Spleen (tissue), 11 donors: ENCODE results near the gene TMX1. TPM values are rescaled to one million over a fixed set of nuclear protein-coding genes. Genes with fewer than 3 reads are reported as not detected.

ENCODE experiments used
- DNase-seq: peaks from one replicate; pipeline ENCODE4 v3.0.0-alpha.2; 2020
- H3K27ac ChIP-seq, 8 donors: fragments of 200-600 bp; sonication (generic) in 7 of 8; 1 replicate in 4 of 8; 2 replicates in 4 of 8; pipeline versions ENCODE4 v1.5.0 to v1.8.0; 2016 to 2021; ENCODE audit warnings: inconsistent platforms in 4 of 8, mild to moderate bottlenecking in 4 of 8, moderate library complexity in 1 of 8
- H3K27me3 ChIP-seq, 7 donors: fragments of 200-600 bp; sonication (generic) in 6 of 7; replicated peaks in 1 of 7; 1 replicate in 4 of 7; 2 replicates in 3 of 7; pipeline versions ENCODE4 v1.5.0 to v1.8.0; 2016 to 2021; ENCODE audit warnings: inconsistent platforms in 3 of 7, mild to moderate bottlenecking in 1 of 7
- H3K36me3 ChIP-seq, 6 donors: fragments of 200-600 bp; sonication (generic) in 5 of 6; 1 replicate in 4 of 6; 2 replicates in 2 of 6; pipeline versions ENCODE4 v1.5.0 to v1.8.0; 2016 to 2021; ENCODE audit warnings: inconsistent platforms in 2 of 6
- H3K4me1 ChIP-seq, 6 donors: fragments of 200-600 bp; sonication (generic) in 5 of 6; 1 replicate in 3 of 6; 2 replicates in 3 of 6; pipeline versions ENCODE4 v1.5.0 to v1.8.0; 2016 to 2021; ENCODE audit warnings: inconsistent platforms in 3 of 6
- H3K4me3 ChIP-seq, 8 donors: fragments of 200-600 bp; sonication (generic) in 7 of 8; 1 replicate in 4 of 8; 2 replicates in 4 of 8; pipeline versions ENCODE4 v1.5.0 to v1.8.0; 2016 to 2021; ENCODE audit warnings: inconsistent platforms in 4 of 8, mild to moderate bottlenecking in 4 of 8, moderate library complexity in 2 of 8
- H3K9me3 ChIP-seq, 8 donors: fragments of 200-600 bp; sonication (generic) in 7 of 8; 1 replicate in 4 of 8; 2 replicates in 4 of 8; pipeline versions ENCODE4 v1.5.0 to v1.8.0; 2016 to 2021; ENCODE audit warnings: inconsistent platforms in 4 of 8
- CTCF ChIP-seq, 11 experiments: fragments of 200-600 bp in 7 of 11; fragments of 450-650 bp in 4 of 11; sonication (generic) in 4 of 11; IDR thresholded peaks in 8 of 11; conservative IDR thresholded peaks in 3 of 11; 1 replicate in 7 of 11; 2 replicates in 4 of 11; pipeline versions ENCODE4 v1.4.0 to v1.8.0; 2016 to 2021; ENCODE audit warnings: antibody characterized with exemption in 11 of 11, inconsistent platforms in 4 of 11, mild to moderate bottlenecking in 1 of 11
- POLR2A ChIP-seq, 3 donors: fragments of 450-650 bp; IDR thresholded peaks; one replicate each; pipeline ENCODE4 v1.5.1; 2017; ENCODE audit warnings: antibody characterized with exemption in 3 of 3, mild to moderate bottlenecking in 1 of 3
- POLR2AphosphoS5 ChIP-seq, 3 donors: sonication (generic); formaldehyde crosslinking; IDR thresholded peaks; one replicate each; pipeline ENCODE4 v1.5.1; 2017; ENCODE audit warnings: antibody characterized with exemption in 3 of 3
- WGBS, 5 donors: extraction: QIAGEN DNeasy Blood & Tissue Kit in 3 of 5; methylation state at CpG; one replicate each; pipeline versions ENCODE4 v1.1.5 to v1.1.7; 2013 to 2018; 5-methylcytosine and 5-hydroxymethylcytosine counted together
- intact Hi-C: fragments of 100-400 bp; cut with DNase I; formaldehyde crosslinking; loops from one replicate; pipeline ENCODE4 v1.15.0; 2023; ENCODE audit warnings: low total_unique reads
- polyA plus RNA-seq, 3 donors: library from polyadenylated mRNA; stranded (reverse); fragments of 200-250 nt; gene quantifications; one replicate each; pipeline ENCODE4 v1.2.1, GENCODE V29; 2013
- total RNA-seq, 7 donors: library from RNA; depleted of rRNA in 3 of 7; stranded (reverse); fragments of >200 nt in 3 of 7; fragmentation: NEBNext Ultra II Directional in 4 of 7; extraction: Animal tissue kit (Norgen Biotek cat#: 25700) in 4 of 7; gene quantifications; one replicate each; pipeline versions ENCODE4 v1.1.0 to v1.2.1, GENCODE V29; 2016 to 2021
- donor health status: healthy with polysubstance abuse.
- donor health status: DM: no; HTN: no; CAD: no; lungs with moderate emphysema.
- donor health status: DM: no; HTN: no; CAD: no.
- donor health status: Bipolar disorder and iron deficiency.
- donor health status: healthy.
- donor health status: DM: no; HTN: no; CAD: no.
- donor health status: DM: yes; HTN: yes; CAD: no.

TMX1 gene
- total and polyA plus RNA-seq, 10 donors: 6.1 to 41.3 (median 35.0) TPM

- Histone ChIP-seq H3K27ac (no peak overlapping the region), H3K36me3 (peaks cover 0 to 72% (median 21%) of the 10 kb centered on the region in 6 donors), H3K4me1 (no peaks in the 10 kb centered on the region), H3K9me3 (peaks cover 0 to 12% (median 7%) of the 10 kb centered on the region in 8 donors), H3K4me3 (no peak overlapping the region), H3K27me3 (no peaks in the 10 kb centered on the region)
- no peak for DNase-seq
- no peak for TF ChIP-seq POLR2AphosphoS5 (IDR thresholded peaks at IDR 0.05)
- TF ChIP-seq CTCF (IDR thresholded peaks at IDR 0.05 in 8 of 11, conservative IDR thresholded peaks at IDR 0.05 in 3 of 11): no peak
- no peak for TF ChIP-seq POLR2A (IDR thresholded peaks at IDR 0.05)
- intact Hi-C loops: no loop called here
Observed at GRCh38 chr14:51258788-51259187, 18.7 kb downstream of the TMX1 start.

GRCh38 chr14:51260225-51260624, 20.2 kb downstream of the TMX1 start:
- H3K9me3 ChIP-seq: peaks cover 0 to 12% (median 7%) of the 10 kb centered on the region in 8 donors
- DNase-seq: no peak
- WGBS, 5 donors: 90 to 94% (median 93%) methylated on average over 3 of the region's 3 CpGs
- no peaks in the 10 kb centered on the region for H3K27me3 ChIP-seq
- intact Hi-C loops: no loop called here
- no peak overlapping the region for H3K4me3 ChIP-seq
- no peak overlapping the region for H3K27ac ChIP-seq
- no peaks in the 10 kb centered on the region for H3K4me1 ChIP-seq
- peaks cover 0 to 57% (median 15%) of the 10 kb centered on the region in 6 donors for H3K36me3 ChIP-seq
- TF ChIP-seq POLR2AphosphoS5 (IDR thresholded peaks at IDR 0.05) (no peak), POLR2A (IDR thresholded peaks at IDR 0.05) (no peak), CTCF (IDR thresholded peaks at IDR 0.05 in 8 of 11, conservative IDR thresholded peaks at IDR 0.05 in 3 of 11) (no peak)

- peaks cover 0 to 48% (median 15%) of the 10 kb centered on the region in 6 donors for H3K36me3 ChIP-seq
- DNase-seq: no peak
- 96 to 98% (median 97%) methylated on average over 2 of the region's 2 CpGs for WGBS, 5 donors
- no peak for TF ChIP-seq POLR2AphosphoS5 (IDR thresholded peaks at IDR 0.05)
- TF ChIP-seq CTCF (IDR thresholded peaks at IDR 0.05 in 8 of 11, conservative IDR thresholded peaks at IDR 0.05 in 3 of 11): no peak
- no peak for TF ChIP-seq POLR2A (IDR thresholded peaks at IDR 0.05)
- H3K27ac ChIP-seq: no peak overlapping the region
- intact Hi-C loops: no loop called here
- peaks cover 0 to 12% (median 7%) of the 10 kb centered on the region in 8 donors for H3K9me3 ChIP-seq
- no peaks in the 10 kb centered on the region for H3K27me3 ChIP-seq
- H3K4me1 ChIP-seq: no peaks in the 10 kb centered on the region
- H3K4me3 ChIP-seq: no peak overlapping the region
Observed at GRCh38 chr14:51261151-51261550, 21.1 kb downstream of the TMX1 start.

GRCh38 chr14:51262868-51263267, 22.8 kb downstream of the TMX1 start:
- WGBS, 5 donors: 88 to 94% (median 93%) methylated on average over 2 of the region's 2 CpGs
- no peak for TF ChIP-seq CTCF (IDR thresholded peaks at IDR 0.05 in 8 of 11, conservative IDR thresholded peaks at IDR 0.05 in 3 of 11)
- TF ChIP-seq POLR2A (IDR thresholded peaks at IDR 0.05): no peak
- no peak for TF ChIP-seq POLR2AphosphoS5 (IDR thresholded peaks at IDR 0.05)
- Histone ChIP-seq H3K36me3 (peaks cover 0 to 40% (median 6%) of the 10 kb centered on the region in 6 donors), H3K27me3 (no peaks in the 10 kb centered on the region), H3K9me3 (peaks cover 0 to 7% (median 6%) of the 10 kb centered on the region in 8 donors), H3K4me3 (no peak overlapping the region), H3K27ac (no peak overlapping the region), H3K4me1 (no peaks in the 10 kb centered on the region)
- intact Hi-C loops: no loop called here
- DNase-seq: no peak
